Measurements from ENCODE around the gene FBXL7.
A peak's percentile ranks its signal among the peaks of the same experiment; 100 is the strongest.

FBXL7 gene

GRCh38 chr5:15654779-15655178, 154.8 kb downstream of the FBXL7 start:
- no peaks in the 10 kb centered on the region for H3K27me3 ChIP-seq (ENCODE audit: insufficient read depth, low read length, poor library complexity)
- H3K79me2 ChIP-seq (ENCODE audit: insufficient read depth, low read length): peaks cover 8% of the 10 kb centered on the region; the same call in 1 of the 2 replicates
- DNase-seq (no peak), ATAC-seq (ENCODE audit: insufficient read depth, low read depth) (no peak)
- TF ChIP-seq EZH2 (IDR thresholded peaks at IDR 0.05; ENCODE audit: borderline replicate concordance, low read depth, low read length, severe bottlenecking): no peak
- TF ChIP-seq CTCF (IDR thresholded peaks at IDR 0.05; ENCODE audit: borderline replicate concordance, extremely low read depth, low read length, poor library complexity, severe bottlenecking): no peak
- H3K4me2 ChIP-seq (ENCODE audit: insufficient read depth, low read length): no peak overlapping the region
- H3K4me3 ChIP-seq (ENCODE audit: low read depth in 1 of 2, low read length in 2 of 2): no peak overlapping the region
- H3K9ac ChIP-seq (ENCODE audit: low read depth, low read length): no peak overlapping the region
- H2AFZ ChIP-seq (ENCODE audit: low read depth, low read length): no peak overlapping the region
- no peaks in the 10 kb centered on the region for H3K36me3 ChIP-seq (ENCODE audit: insufficient read depth, low read length)
- peaks cover 24% of the 10 kb centered on the region for H3K4me1 ChIP-seq (ENCODE audit: insufficient read depth, low read length)
- H3K27ac ChIP-seq (ENCODE audit: low read length): no peak overlapping the region
- H4K20me1 ChIP-seq (ENCODE audit: insufficient read depth, low read length): no peaks in the 10 kb centered on the region
- H3K9me3 ChIP-seq (ENCODE audit: insufficient read depth, low read length, severe bottlenecking): peaks cover 9% of the 10 kb centered on the region

GRCh38 chr5:15655683-15656082, 155.7 kb downstream of the FBXL7 start:
- Histone ChIP-seq H4K20me1 (ENCODE audit: insufficient read depth, low read length) (no peaks in the 10 kb centered on the region), H3K9me3 (ENCODE audit: insufficient read depth, low read length, severe bottlenecking) (peaks cover 9% of the 10 kb centered on the region), H3K79me2 (ENCODE audit: insufficient read depth, low read length) (peaks cover 8% of the 10 kb centered on the region; the same call in 1 of the 2 replicates), H3K4me1 (ENCODE audit: insufficient read depth, low read length) (peaks cover 15% of the 10 kb centered on the region), H3K9ac (ENCODE audit: low read depth, low read length) (no peak overlapping the region), H3K27ac (ENCODE audit: low read length) (no peak overlapping the region), H3K4me3 (ENCODE audit: low read depth in 1 of 2, low read length in 2 of 2) (no peak overlapping the region), H3K4me2 (ENCODE audit: insufficient read depth, low read length) (no peak overlapping the region), H2AFZ (ENCODE audit: low read depth, low read length) (no peak overlapping the region), H3K36me3 (ENCODE audit: insufficient read depth, low read length) (no peaks in the 10 kb centered on the region), H3K27me3 (ENCODE audit: insufficient read depth, low read length, poor library complexity) (no peaks in the 10 kb centered on the region)
- TF ChIP-seq CTCF (IDR thresholded peaks at IDR 0.05; ENCODE audit: borderline replicate concordance, extremely low read depth, low read length, poor library complexity, severe bottlenecking): no peak
- TF ChIP-seq EZH2 (IDR thresholded peaks at IDR 0.05; ENCODE audit: borderline replicate concordance, low read depth, low read length, severe bottlenecking): no peak
- ATAC-seq (ENCODE audit: insufficient read depth, low read depth) (no peak), DNase-seq (no peak)

- Histone ChIP-seq H3K27ac (ENCODE audit: low read length) (no peak overlapping the region), H2AFZ (ENCODE audit: low read depth, low read length) (no peak overlapping the region), H3K4me2 (ENCODE audit: insufficient read depth, low read length) (no peak overlapping the region), H3K9ac (ENCODE audit: low read depth, low read length) (no peak overlapping the region), H3K4me1 (ENCODE audit: insufficient read depth, low read length) (0 out of 2 replicates have a peak, but pooled peaks cover 6% of the 10 kb centered on the region), H3K9me3 (ENCODE audit: insufficient read depth, low read length, severe bottlenecking) (no peaks in the 10 kb centered on the region), H3K36me3 (ENCODE audit: insufficient read depth, low read length) (no peaks in the 10 kb centered on the region), H3K4me3 (ENCODE audit: low read depth in 1 of 2, low read length in 2 of 2) (no peak overlapping the region), H4K20me1 (ENCODE audit: insufficient read depth, low read length) (no peaks in the 10 kb centered on the region), H3K79me2 (ENCODE audit: insufficient read depth, low read length) (peaks cover 2% of the 10 kb centered on the region; the same call in 1 of the 2 replicates), H3K27me3 (ENCODE audit: insufficient read depth, low read length, poor library complexity) (no peaks in the 10 kb centered on the region)
- ATAC-seq (ENCODE audit: insufficient read depth, low read depth): no peak
- no peak for DNase-seq
- TF ChIP-seq EZH2 (IDR thresholded peaks at IDR 0.05; ENCODE audit: borderline replicate concordance, low read depth, low read length, severe bottlenecking) (no peak), CTCF (IDR thresholded peaks at IDR 0.05; ENCODE audit: borderline replicate concordance, extremely low read depth, low read length, poor library complexity, severe bottlenecking) (no peak)
Observed at GRCh38 chr5:15664961-15665360, 165.0 kb downstream of the FBXL7 start.

GRCh38 chr5:15669826-15670225, 169.8 kb downstream of the FBXL7 start:
- Histone ChIP-seq H3K9me3 (ENCODE audit: insufficient read depth, low read length, severe bottlenecking) (no peaks in the 10 kb centered on the region), H3K27me3 (ENCODE audit: insufficient read depth, low read length, poor library complexity) (no peaks in the 10 kb centered on the region), H2AFZ (ENCODE audit: low read depth, low read length) (no peak overlapping the region), H3K4me3 (ENCODE audit: low read depth in 1 of 2, low read length in 2 of 2) (no peak overlapping the region), H3K9ac (ENCODE audit: low read depth, low read length) (no peak overlapping the region), H3K4me2 (ENCODE audit: insufficient read depth, low read length) (no peak overlapping the region), H3K27ac (ENCODE audit: low read length) (no peak overlapping the region), H3K4me1 (ENCODE audit: insufficient read depth, low read length) (0 out of 2 replicates have a peak, but pooled peaks cover 6% of the 10 kb centered on the region), H3K36me3 (ENCODE audit: insufficient read depth, low read length) (no peaks in the 10 kb centered on the region), H4K20me1 (ENCODE audit: insufficient read depth, low read length) (no peaks in the 10 kb centered on the region), H3K79me2 (ENCODE audit: insufficient read depth, low read length) (peaks cover 2% of the 10 kb centered on the region; the same call in 1 of the 2 replicates)
- TF ChIP-seq CTCF (IDR thresholded peaks at IDR 0.05; ENCODE audit: borderline replicate concordance, extremely low read depth, low read length, poor library complexity, severe bottlenecking) (no peak), EZH2 (IDR thresholded peaks at IDR 0.05; ENCODE audit: borderline replicate concordance, low read depth, low read length, severe bottlenecking) (no peak)
- ATAC-seq (ENCODE audit: insufficient read depth, low read depth) (peak; percentile 90), DNase-seq (peak; percentile 34)

Measured in DND-41 (cell line).